HG02943 (cell line): ENCODE data around the gene HEMGN.
"Not testable (repeated sequence)": the region's sequence is repeated elsewhere in the genome, so short reads cannot be mapped to it uniquely, and the experiment has no call there.

Experiments
- ATAC-seq: cut with Tn5 transposase; IDR thresholded peaks from one replicate; pipeline ENCODE4 v1.9.1; 2021; ENCODE audit warnings: mild to moderate bottlenecking, low read depth, moderate library complexity; ENCODE audit not compliant: unreplicated experiment

The HEMGN gene

DNA sequence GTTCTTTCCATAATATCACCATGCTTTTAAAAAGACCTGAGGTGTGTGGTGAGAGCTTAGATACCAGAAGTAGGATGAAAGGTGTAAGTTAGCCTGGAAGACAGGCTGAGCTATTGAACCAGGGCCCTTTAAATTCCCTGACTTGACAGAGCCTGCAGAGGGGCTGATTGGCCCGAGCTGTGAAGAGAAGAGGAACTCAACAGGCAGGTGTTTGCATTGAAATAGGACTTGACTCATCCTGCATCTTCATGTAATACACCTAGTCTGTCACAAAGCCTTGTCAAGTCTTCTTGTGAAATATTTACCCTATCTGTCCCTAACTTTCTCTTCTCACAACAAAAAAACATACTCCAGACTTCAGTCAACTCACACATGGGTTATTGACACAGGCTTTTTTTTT, 28.5 kb upstream of the HEMGN start:
- no peak for ATAC-seq

DNA sequence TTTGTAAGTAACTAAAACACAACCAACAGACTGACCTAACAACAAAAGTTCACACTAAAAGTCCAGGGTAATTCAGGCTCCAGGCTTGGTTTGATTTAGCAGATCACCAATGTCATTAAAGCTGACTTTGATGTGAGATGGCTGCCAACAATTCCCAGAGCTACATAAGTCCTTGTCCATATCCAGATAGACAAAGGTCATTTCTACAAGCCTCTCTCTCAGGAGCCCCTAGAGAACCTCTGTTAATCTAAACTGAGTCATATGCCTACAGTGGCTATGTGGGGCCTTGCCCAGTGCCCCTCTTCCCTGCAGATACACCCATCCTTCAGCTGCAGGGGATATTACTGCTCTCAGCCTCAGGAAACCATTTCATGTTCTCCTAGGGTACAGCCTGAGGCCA, 26.9 kb upstream of the HEMGN start:
- no peak for ATAC-seq

DNA sequence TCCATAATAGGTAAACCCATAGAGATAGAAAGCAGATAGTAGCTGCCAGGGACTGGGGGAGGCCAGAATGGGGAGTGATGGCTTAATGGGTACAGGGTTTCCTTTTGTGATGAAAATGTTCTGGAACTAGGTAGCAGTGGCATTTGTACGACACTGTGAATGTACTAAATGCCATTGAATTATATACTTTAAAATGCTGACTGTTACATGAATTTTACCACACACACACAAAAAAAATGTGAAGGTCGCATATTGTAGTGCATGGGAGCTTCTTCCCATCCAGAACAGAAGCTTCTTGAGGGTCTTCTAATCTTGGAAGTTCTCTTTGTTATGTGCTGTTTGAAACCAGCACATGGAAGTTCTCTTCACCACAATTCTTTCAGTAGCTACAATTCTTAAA, 25.3 kb upstream of the HEMGN start:
- ATAC-seq = no peak

DNA sequence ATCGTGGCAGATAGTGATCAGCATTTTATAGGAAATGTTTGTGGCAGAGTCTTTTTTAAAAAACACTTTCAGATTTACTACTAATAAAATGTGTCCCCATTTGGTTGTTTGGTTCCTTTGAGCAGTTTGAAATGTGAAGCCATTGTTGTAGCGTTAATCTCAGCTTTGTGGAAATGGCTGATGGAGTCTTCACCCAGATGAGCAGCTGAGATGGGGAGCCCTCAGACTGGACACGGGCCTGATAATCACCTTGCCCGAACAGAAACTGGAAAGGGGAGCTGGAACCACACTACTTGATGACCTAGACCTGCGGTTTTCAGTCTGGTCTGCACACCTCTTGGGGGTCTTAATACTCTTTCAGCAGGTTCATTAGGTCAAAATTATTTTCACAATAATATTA, 24.6 kb upstream of the HEMGN start:
- no peak for ATAC-seq

DNA sequence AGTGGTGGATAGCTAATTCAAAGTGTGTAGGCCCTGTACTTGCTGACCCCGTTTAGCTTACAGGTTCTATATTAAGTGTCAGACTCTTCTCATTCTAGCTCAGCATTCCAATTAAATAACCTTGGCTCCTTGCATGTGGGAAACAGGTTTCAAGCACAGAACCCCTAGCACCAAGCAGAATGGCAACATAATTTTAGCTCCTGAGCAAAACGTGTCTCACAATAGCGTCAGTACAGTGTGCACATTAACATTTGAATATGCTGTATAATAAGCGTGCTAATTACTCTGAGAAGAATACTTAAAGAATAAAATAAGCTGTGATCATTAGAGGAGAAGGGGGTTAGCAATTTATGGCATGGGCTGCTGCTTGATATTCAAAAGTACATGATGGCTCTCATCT, 24.2 kb upstream of the HEMGN start:
- ATAC-seq = no peak

DNA sequence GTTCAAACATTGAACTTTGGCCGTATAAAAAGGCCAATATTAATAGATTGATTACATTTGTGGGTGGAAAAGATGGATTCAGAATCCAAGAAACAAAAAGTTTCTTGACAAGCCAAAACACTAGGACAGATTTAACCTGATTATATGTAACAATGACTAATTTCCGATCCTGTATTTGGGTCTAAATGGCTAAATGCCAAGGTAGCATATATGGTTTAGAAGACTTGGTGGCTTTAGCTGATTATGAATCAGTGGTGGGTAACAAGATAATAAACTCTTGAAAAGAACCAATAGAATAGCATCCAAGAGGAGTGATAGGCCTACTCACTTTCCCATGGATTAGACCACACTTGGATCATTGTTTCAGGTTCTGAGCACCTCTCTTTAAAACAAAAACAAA, 23.4 kb upstream of the HEMGN start:
- no peak for ATAC-seq

DNA sequence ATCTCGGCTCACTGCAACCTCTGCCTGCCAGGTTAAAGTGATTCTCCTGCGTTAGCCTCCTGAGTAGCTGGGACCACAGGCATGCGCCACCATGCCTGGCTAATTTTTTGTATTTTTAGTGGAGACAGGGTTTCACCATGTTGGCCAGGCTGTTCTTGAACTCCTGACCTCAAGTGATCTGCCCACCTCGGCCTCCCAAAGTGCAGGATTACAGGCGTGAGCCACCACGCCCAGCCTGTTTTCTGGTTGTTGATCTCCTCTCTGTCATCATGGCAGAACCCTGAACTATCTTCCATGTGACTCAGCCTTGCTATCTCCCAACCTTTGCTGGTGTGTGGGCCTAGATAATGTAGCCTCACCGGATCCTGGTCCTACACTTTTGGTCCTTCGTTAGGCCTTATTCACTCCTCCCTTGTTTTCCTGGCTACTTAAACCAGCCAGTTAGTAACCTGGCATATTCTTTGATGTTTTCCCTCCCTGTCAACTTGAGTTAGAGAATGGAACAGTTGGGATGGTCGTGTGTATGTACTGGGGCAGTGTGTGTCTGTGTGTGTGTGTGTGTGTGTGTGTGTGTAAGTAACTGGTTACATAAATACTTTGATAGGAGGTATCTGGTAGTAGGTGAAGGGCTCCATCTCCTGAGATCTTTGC, 22.8 kb upstream of the HEMGN start:
- not testable (repeated sequence) for ATAC-seq

DNA sequence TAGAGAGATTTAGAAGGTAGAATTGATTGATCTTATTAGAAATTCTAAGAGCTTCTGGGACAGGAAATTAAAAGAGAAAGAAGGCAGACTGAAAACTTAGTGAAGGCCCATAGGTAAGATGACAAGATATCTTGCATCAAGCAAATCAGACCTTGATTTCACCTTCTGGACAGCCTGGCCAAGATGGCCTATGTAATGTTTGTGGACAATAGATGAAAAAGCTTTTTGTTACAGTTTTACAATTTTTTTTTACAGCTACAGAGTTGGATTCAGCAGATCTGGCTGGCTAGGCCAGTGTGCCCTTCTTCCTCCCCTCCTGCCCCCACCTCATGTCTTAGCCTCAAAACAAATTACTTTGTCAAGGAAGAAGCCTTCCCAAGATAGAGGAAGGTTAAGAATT, 21.6 kb upstream of the HEMGN start:
- no peak for ATAC-seq

DNA sequence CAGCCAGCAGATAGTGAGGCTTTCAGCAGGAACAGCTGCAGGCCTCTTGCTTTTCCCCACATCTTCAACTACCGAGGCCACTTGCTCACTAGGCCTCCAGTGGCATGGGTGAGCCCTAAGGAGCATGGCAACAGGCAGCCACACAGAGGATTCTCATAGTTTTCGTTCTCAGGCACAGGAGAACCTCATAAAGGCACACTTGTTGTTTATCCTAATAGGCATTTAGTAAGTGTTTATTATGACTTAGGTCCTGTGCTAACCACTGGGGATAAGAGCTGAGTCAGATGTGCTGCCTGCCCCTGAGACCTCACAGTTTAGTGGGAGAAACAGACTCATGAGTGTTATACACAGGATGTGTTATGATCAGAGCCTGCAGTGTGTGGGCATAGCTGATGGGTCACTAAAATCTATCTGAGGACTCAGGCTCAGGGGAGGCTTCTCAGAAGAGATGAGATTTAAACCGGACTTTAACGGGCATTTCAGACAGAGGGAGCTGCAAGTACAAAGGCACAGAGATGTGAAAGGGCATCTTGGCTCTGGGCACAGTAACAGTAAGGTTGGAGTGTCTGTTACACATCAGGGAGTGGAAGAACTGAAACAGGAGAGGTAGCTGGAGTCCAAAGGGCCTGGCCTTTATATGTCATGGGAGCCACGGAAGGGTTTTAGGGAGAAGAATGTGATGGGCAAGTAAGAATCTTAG, 21.0 kb upstream of the HEMGN start:
- no peak for ATAC-seq

DNA sequence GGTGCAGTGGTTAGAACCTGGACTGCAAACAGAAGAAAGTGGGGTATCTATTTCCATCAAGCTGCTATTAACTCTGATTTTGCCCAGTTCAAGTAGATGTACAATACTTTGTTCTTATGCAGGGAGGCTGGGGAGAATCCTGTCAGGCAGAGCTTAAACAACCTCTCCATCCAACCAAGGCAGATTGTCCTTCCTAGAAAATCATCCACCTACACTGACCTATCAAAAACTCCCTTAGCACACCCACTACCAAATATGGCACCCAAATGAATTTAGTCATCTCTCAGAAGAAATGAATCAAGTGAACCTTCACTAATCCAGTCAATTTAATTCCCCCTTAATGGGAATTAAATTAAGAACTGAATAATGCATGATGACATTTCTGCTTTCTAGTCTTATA, 18.4 kb upstream of the HEMGN start:
- ATAC-seq = no peak

DNA sequence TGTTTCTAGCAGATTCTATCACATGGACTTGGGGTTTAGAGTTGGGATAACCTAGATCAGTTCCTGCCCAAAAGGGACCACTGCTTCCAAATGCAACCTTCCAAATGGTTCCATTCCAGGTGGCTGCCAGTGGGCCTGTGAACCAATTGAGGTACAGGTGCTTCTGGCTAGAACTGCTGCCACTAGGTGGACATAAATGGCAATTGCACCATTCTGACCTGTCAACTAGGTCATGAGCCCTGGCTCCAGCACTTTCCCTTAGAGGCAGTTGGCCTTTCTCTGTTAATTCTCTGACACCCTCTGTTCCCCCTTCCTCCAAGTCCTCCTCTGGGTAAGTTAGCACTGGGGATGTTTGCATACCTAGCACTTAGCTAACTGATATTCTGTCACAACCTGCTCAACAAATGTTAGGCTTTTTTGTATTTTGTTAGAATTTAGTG, 16.6 kb upstream of the HEMGN start:
- no peak for ATAC-seq

DNA sequence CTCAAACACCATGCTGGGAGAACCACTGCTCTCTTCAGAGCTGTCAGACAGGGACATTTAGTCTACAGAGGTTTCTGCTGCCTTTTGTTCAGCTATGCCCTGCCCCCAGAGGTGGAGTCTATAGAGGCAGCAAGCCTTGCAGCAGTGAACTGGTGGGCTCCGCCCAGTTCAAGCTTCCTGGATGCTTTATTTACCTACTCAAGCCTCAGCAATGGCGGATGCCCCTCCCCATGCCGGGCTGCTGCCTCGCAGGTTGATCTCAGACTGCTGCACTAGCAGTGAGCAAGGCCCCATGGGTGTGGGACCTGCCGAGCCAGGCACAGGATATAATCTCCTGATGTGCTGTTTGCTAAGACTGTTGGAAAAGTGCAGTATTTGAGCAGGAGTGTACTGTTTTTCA, 12.9 kb upstream of the HEMGN start:
- ATAC-seq = not testable (repeated sequence)

DNA sequence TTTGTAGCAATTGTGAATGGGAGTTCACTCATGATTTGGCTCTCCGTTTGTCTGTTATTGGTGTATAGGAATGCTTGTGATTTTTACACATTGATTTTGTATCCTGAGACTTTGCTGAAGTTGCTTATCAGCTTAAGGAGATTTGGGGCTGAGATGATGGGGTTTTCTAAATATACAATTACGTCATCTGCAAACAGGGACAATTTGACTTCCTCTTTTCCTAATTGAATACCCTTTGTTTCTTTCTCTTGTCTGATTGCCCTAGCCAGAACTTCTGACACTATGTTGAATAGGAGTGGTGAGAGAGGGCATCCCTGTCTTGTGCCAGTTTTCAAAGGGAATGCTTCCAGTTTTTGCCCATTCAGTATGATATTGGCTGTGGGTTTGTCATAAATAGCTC, 9.1 kb upstream of the HEMGN start:
- not testable (repeated sequence) for ATAC-seq

DNA sequence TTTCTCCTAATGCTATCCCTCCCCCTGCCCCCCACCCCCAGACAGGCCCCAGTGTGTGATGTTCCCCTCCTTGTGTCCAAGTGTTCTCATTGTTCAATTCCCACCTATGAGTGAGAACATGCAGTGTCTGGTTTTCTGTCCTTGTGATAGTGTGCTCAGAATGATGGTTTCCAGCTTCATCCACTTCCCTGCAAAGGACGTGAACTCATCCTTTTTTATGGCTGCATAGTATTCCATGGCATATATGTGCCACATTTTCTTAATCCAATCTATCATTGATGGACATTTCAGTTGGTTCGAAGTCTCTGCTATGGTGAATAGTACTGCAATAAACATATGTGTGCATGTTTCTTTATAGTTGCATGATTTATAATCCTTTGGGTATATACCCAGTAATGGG, 7.5 kb upstream of the HEMGN start:
- not testable (repeated sequence) for ATAC-seq

DNA sequence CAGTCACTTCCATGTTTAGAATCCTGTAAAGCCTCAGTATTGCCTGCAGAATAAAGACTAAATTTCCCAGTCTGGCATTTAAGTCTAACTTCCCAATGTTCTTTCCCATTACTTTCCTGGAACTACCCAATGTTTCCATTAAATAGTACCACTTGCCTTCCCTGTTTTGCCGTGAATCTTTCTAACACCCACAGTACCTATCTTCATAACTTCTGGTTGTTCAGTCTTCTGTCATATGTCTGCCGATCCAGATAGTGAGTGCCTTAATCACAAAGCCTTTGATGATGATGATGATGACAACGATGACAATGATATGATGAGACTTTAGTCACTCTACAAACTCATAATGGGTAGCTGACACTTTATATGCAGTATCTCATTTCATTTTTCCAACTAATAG, 6.6 kb upstream of the HEMGN start:
- ATAC-seq = no peak

DNA sequence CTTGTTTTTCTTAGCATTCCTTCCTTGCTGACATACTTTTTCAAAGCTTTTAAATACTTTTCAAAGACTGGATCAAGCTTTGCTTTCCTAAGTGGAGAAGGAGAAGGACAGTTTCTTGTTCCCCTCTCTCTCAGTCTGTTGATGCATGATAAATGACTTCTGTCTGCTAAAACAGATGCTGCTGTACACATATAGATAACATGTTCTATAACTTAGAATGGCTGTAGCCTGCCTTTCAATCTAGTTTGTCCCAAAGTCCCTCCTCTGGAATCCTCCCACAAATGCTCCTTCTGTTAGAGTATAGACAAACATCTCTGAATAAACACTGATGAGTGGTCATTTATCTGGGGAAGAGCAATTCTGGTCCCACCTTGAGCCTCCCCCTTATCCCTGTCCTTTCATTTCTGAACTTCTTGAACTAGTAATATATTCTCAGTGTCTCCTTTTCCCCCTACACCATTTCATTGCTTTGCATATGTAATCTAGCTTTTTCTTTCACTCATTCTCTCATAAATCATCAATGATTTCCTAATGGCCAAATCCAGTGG, 5.4 kb upstream of the HEMGN start:
- no peak for ATAC-seq

DNA sequence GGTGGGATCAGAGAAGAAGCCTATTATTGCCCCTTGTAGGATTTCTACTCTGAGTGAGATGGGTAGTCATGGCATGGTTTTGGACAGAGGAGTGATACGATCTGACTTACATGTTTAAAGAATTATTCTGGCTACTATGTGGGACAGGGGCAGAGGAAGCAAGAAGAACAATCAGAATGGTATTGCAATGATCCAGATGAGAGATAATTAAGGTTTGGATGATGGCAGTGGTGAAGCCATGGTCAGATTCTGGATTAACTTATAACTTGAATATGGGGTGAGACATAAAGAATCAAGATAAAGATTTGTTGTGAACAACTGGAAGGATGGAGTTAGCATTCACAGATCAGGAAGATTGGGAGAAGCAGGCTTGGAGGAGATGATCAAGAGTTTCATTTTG, 3.4 kb upstream of the HEMGN start:
- no peak for ATAC-seq

DNA sequence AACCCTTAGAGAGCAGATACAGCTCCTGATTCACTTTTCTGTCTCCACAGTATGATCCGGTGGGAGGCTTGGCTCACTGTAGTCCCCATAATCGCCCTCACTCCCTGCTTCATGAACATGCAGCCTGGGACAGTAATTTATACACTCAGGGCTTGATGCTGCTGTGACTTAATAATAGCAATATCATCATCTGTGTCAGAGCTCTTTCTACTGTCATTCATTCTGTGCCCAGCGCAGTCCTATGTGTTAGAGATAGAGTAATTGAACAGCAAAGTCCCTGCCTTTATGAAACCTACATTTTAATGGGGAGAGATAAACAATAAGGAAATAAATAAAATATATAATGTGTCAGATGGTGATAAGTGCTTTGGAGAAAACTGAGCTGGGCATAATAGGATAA, 2.8 kb upstream of the HEMGN start:
- ATAC-seq = no peak

DNA sequence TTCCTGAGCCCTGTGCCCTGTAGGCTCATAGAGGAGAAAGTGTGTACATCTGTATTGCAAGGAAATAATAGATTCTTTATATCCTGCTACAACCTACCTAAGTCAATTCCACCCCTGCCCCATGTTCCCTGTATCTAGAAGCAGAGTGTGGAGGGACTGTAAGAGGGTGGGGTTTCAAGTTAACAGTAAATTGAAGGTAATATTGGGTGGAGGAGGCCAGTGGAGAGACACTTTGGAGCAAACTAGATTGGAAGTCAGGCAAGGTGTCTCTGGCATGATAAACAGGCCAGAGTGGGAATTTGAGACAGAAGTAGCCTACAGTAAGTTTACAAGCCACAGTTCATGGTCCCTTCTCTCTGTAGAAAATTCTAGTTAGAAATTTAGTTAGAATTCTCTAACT, 2.3 kb upstream of the HEMGN start:
- no peak for ATAC-seq

DNA sequence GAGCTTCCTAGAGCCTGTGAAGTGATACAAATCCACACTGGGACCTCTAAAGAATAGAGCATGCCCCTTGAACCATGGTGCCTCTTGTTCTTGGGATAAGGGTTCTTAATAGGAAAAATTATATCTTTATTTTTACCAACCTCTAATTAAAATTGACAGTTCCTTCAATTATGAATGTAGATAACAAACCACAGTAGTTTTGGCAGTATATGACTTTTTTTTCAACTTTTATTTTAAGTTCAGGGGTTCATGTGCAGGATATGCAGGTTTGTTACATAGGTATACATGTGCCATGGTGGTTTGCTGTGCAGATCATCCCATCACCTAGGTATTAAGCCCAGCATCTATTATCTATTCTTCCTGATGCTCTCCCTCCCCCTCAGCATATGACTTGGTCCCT, 974 bp downstream of the HEMGN start:
- no peak for ATAC-seq

DNA sequence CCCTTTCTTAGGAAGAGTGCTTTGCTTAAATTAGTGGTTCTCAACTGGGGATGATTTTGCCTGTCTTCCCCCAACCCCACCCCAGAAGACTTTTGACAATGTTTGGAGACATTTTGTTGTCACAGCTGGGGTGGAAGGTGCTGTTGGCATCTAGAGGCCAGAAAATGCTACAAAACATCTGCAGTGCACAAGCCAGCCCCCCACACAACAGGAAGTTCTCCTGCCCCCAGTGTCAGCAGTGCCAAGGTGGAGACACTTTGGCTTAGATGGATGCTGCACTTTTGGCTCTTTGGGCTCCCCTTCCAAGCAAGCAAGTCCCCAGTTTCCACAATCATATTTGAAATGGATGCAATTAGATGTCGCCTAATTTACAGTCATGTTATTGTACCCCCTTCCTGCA, 2.7 kb downstream of the HEMGN start:
- no peak for ATAC-seq
